Measurements from ENCODE around the gene HOXB8.

HOXB8 gene

GRCh38 chr17:48567646-48568354 is 47.3 kb downstream of the HOXB8 start:
- DNase-seq (ENCODE audit: low read depth) = no peak

GRCh38 chr17:48567209-48567608 is 47.9 kb downstream of the HOXB8 start:
- no peak for DNase-seq (ENCODE audit: low read depth)

- no peak for DNase-seq (ENCODE audit: low read depth)
Observed at GRCh38 chr17:48566717-48567116, 48.4 kb downstream of the HOXB8 start.

- DNase-seq (ENCODE audit: low read depth) = no peak
Observed at GRCh38 chr17:48565925-48566710, 49.0 kb downstream of the HOXB8 start.

GRCh38 chr17:48565022-48565554 is 50.0 kb downstream of the HOXB8 start:
- DNase-seq (ENCODE audit: low read depth) = no peak

- no peak for DNase-seq (ENCODE audit: low read depth)
Observed at GRCh38 chr17:48564188-48565021, 50.7 kb downstream of the HOXB8 start.

- DNase-seq (ENCODE audit: low read depth) = no peak
Observed at GRCh38 chr17:48563867-48564187, 51.3 kb downstream of the HOXB8 start.

- no peak for DNase-seq (ENCODE audit: low read depth)
Observed at GRCh38 chr17:48563385-48563838, 51.7 kb downstream of the HOXB8 start.

- DNase-seq (ENCODE audit: low read depth) = no peak
Observed at GRCh38 chr17:48562934-48563333, 52.2 kb downstream of the HOXB8 start.
